Measurements from ENCODE around the gene RAD52.

The RAD52 gene

DNA sequence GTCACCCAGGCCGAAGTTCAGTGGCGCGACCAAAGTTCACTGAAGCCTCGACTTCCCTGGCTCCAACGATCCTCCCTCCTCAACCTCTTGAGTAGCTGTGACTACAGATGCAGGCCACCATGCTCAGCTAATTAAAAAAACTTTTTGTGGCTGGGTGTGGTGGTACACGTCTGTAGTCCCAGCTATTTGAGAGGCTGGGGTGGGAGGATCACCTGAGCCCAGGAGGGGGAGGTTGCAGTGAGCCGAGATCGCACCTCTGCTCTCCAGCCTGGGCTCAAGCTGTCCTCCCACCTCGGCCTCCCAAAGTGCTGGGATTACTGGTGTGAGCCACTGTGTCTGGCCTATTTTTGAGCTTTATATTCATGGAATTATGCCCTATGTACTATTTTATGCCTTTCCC, 18.1 kb upstream of the RAD52 start:
- DNase-seq (ENCODE audit: low read depth) = no peak
- H3K4me3 ChIP-seq (ENCODE audit: low read depth, low read length) = no peak overlapping the region
- TF ChIP-seq, protein P1, sequence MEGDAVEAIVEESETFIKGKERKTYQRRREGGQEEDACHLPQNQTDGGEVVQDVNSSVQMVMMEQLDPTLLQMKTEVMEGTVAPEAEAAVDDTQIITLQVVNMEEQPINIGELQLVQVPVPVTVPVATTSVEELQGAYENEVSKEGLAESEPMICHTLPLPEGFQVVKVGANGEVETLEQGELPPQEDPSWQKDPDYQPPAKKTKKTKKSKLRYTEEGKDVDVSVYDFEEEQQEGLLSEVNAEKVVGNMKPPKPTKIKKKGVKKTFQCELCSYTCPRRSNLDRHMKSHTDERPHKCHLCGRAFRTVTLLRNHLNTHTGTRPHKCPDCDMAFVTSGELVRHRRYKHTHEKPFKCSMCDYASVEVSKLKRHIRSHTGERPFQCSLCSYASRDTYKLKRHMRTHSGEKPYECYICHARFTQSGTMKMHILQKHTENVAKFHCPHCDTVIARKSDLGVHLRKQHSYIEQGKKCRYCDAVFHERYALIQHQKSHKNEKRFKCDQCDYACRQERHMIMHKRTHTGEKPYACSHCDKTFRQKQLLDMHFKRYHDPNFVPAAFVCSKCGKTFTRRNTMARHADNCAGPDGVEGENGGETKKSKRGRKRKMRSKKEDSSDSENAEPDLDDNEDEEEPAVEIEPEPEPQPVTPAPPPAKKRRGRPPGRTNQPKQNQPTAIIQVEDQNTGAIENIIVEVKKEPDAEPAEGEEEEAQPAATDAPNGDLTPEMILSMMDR (IDR thresholded peaks at IDR 0.05; ENCODE audit: low read depth, low read length, missing control alignments) = no peak

DNA sequence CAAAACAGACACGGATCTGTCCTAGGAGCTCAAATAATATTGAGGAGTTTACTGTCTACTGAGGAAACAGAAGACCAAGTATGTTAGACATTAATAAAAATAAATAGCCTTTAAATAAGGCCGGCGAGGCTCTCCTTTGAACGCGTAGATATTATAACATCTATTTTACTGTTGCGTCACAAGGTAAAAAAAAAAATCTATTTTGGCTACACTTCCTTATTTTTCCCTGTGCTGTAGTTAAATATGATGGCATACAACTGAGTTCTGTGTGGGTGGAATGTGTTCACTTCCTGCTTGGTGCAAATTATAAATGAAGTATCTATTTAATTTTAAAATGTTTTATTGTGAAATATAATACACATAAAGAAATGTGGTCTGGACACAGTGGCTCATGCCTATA, 17.2 kb upstream of the RAD52 start:
- H3K4me3 ChIP-seq (ENCODE audit: low read depth, low read length) = no peak overlapping the region
- TF ChIP-seq, protein P1 (IDR thresholded peaks at IDR 0.05; ENCODE audit: low read depth, low read length, missing control alignments) = no peak
- DNase-seq (ENCODE audit: low read depth) = no peak

DNA sequence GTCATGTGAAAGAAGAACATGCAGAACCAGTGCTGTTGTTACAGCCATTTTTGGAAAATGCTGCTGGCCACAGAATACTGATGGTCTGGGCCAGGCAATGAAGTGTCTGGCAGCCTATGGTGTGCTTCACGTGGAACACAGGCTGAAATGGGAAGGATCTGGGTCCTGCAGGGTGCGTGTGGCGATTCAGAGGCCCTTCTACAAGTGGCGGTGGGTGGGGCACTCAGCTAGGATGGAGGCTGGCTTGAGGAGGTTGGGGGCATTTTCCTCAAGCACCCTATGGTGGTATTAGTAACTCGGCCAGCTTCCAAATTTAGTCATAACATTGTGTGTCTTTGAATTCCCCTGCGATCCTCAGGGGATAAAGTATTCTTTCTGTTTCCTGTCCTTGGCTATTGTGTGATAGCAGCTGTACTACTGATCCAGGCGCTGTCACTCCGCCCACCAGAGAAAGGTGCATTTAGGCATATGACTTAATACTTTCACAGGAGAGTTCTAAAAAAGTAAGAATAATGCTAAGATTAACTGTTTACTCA, 9.2 kb upstream of the RAD52 start:
- no peak overlapping the region for H3K4me3 ChIP-seq (ENCODE audit: low read depth, low read length)
- TF ChIP-seq, protein P1 (IDR thresholded peaks at IDR 0.05; ENCODE audit: low read depth, low read length, missing control alignments) = no peak
- DNase-seq (ENCODE audit: low read depth) = no peak

DNA sequence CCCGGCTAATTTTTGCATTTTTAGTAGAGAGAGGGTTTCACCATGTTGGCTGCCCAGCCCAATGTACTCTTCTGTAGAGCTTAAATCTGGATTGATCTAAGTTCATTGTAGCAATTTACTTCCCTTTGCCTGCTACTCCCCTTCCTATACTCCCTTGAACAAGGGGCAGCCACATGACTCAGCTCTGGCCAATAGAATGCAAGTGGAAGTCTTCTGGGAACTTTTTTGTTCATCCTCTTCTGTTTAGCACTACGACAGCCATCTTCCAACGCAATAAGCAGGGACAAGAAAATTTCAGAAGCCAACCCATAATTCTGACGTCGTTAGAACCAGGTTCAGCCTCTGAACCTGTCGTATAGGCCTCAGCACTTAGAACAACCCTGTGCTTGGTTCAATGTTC, 6.4 kb upstream of the RAD52 start:
- no peak overlapping the region for H3K4me3 ChIP-seq (ENCODE audit: low read depth, low read length)
- TF ChIP-seq, protein P1 (IDR thresholded peaks at IDR 0.05; ENCODE audit: low read depth, low read length, missing control alignments) = no peak
- DNase-seq (ENCODE audit: low read depth) = no peak

DNA sequence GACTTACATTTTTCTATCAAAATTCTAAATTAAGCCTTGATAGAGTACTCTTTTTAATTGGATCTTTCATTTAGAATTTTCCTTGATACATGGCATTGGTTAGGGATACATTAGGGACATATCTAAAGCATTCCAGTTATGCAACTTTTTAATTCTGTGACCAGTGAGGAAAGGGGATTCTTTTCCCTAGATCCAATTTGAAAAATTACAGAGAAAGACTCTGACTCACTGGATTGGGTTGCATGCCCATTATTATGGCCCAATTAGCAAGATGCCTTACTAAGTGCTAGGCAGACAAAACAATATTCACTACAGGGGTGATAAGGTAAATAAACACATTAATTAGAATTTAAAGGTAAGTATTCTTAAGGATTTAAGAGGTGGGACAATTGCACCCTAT, 5.2 kb upstream of the RAD52 start:
- no peak for DNase-seq (ENCODE audit: low read depth)
- TF ChIP-seq, protein P1 (IDR thresholded peaks at IDR 0.05; ENCODE audit: low read depth, low read length, missing control alignments) = no peak

DNA sequence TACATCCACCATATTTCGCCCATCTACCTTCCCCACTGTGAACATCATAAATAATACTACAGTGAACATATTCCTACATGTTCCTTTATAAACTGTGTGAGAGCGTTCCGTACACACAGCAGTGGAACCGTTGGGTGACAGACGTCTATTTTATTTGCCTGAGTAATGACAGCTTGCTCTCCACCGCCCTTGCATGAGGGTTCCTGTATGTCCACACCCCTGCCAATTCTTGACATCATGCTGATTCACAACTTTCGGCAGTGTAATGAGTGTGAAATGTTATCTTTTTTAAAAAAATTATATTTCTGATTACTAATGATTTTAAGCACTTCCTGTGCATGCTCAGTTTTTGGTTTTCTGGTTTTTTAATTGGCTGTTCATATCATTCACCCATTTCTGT, 4.3 kb upstream of the RAD52 start:
- no peak for DNase-seq (ENCODE audit: low read depth)

More for the DNA sequence above, 5.2 kb upstream of the RAD52 start:
- no peak overlapping the region for H3K4me3 ChIP-seq (ENCODE audit: low read depth, low read length)

DNA sequence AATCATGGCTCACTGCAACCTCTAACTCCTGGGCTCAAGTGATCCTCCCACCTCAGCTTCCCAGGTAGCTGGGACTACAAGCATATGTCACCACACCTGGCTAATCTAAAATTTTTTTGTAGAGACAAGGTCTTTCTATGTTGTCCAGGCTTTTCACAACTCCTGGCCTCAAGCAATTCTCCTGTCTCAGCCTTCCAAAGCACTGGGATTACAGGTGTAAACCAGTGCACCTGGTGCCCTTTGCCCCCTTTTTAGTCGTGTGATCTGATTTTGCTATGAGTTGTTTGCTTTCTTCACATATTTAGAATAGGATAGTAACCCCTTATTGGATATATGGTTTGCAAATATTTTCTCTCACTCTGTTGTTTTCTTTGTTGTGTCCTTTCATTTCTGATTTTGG, 1.7 kb upstream of the RAD52 start:
- DNase-seq (ENCODE audit: low read depth) = no peak
- TF ChIP-seq, protein P1 (IDR thresholded peaks at IDR 0.05; ENCODE audit: low read depth, low read length, missing control alignments) = no peak

More for the DNA sequence above, 4.3 kb upstream of the RAD52 start:
- TF ChIP-seq, protein P1 (IDR thresholded peaks at IDR 0.05; ENCODE audit: low read depth, low read length, missing control alignments) = no peak
- no peak overlapping the region for H3K4me3 ChIP-seq (ENCODE audit: low read depth, low read length)

More for the DNA sequence above, 1.7 kb upstream of the RAD52 start:
- H3K4me3 ChIP-seq (ENCODE audit: low read depth, low read length) = no peak overlapping the region

All from GM12864 (cell line).